Retinal pigment epithelial cell (primary cell): ENCODE results near the gene NECTIN4.
A peak's percentile ranks its signal among the peaks of the same experiment; 100 is the strongest.

Experiments used
- DNase-seq: peaks from one replicate; pipeline ENCODE4 v3.0.0-alpha.2; 2010; ENCODE audit warnings: low read depth
- H3K4me3 ChIP-seq: 2 replicates; pipeline ENCODE4 v1.5.1; 2011; ENCODE audit warnings: mild to moderate bottlenecking, low read length, control low read depth, moderate library complexity
- CTCF ChIP-seq: conservative IDR thresholded peaks from 2 replicates; pipeline ENCODE4 v1.5.1; 2011; ENCODE audit warnings: low read depth, low read length, control low read depth, inconsistent platforms

NECTIN4 gene

GRCh38 chr1:161054805-161055204 is 34.6 kb downstream of the NECTIN4 start:
- H3K4me3 ChIP-seq, result no peak overlapping the region
- TF ChIP-seq CTCF, result peak; percentile 13
- DNase-seq, result no peak

- no peak overlapping the region for H3K4me3 ChIP-seq
- no peak for DNase-seq
- TF ChIP-seq CTCF, result no peak
Measured at GRCh38 chr1:161054232-161054631, 35.1 kb downstream of the NECTIN4 start.

- no peak for DNase-seq
- no peak for TF ChIP-seq CTCF
- H3K4me3 ChIP-seq, result no peak overlapping the region
Measured at GRCh38 chr1:161052899-161053298, 36.5 kb downstream of the NECTIN4 start.

GRCh38 chr1:161051219-161051618 is 38.1 kb downstream of the NECTIN4 start:
- DNase-seq, result no peak
- no peak overlapping the region for H3K4me3 ChIP-seq
- no peak for TF ChIP-seq CTCF

GRCh38 chr1:161048949-161049722 is 40.2 kb downstream of the NECTIN4 start:
- no peak for TF ChIP-seq CTCF
- no peak for DNase-seq
- no peak overlapping the region for H3K4me3 ChIP-seq

- H3K4me3 ChIP-seq, result no peak overlapping the region
- no peak for TF ChIP-seq CTCF
- DNase-seq, result no peak
Measured at GRCh38 chr1:161047436-161048420, 41.6 kb downstream of the NECTIN4 start.
